Parathyroid adenoma (tissue), 2 donors: ENCODE data around the gene HFM1.

Experiments
- H2AFZ ChIP-seq: fragments of 300-600 bp; sonication (generic); one replicate; pipeline ENCODE4 v1.7.0; 2017; ENCODE audit warnings: antibody characterized with exemption, mild to moderate bottlenecking
- H3K27ac ChIP-seq: fragments of 300-600 bp; sonication (generic); one replicate; pipeline ENCODE4 v1.7.0; 2017
- H3K27me3 ChIP-seq: fragments of 300-600 bp; sonication (generic); one replicate; pipeline ENCODE4 v1.7.0; 2017; ENCODE audit warnings: low read length; ENCODE audit not compliant: control insufficient read depth, insufficient read depth
- H3K36me3 ChIP-seq: fragments of 300-600 bp; sonication (generic); one replicate; pipeline ENCODE4 v1.7.0; 2017; ENCODE audit warnings: low read length; ENCODE audit not compliant: control insufficient read depth, insufficient read depth
- H3K4me1 ChIP-seq: fragments of 300-600 bp; sonication (generic); one replicate; pipeline ENCODE4 v1.7.0; 2017; ENCODE audit warnings: control low read depth
- H3K4me2 ChIP-seq: fragments of 300-600 bp; sonication (generic); one replicate; pipeline ENCODE4 v1.7.0; 2017; ENCODE audit warnings: low read length
- H3K4me3 ChIP-seq: fragments of 300-600 bp; sonication (generic); one replicate; pipeline ENCODE4 v1.7.0; 2017; ENCODE audit warnings: low read depth, low read length
- H3K79me2 ChIP-seq: fragments of 300-600 bp; sonication (generic); one replicate; pipeline ENCODE4 v1.7.0; 2017; ENCODE audit warnings: control low read depth
- H3K9ac ChIP-seq: fragments of 300-600 bp; sonication (generic); one replicate; pipeline ENCODE4 v1.7.0; 2017; ENCODE audit warnings: mild to moderate bottlenecking
- H3K9me3 ChIP-seq: fragments of 300-600 bp; sonication (generic); one replicate; pipeline ENCODE4 v1.7.0; 2017; ENCODE audit warnings: low read length; ENCODE audit not compliant: control insufficient read depth
- CTCF ChIP-seq: fragments of 300-600 bp; sonication (generic); IDR thresholded peaks from one replicate; pipeline ENCODE4 v1.7.0; 2017; ENCODE audit warnings: antibody characterized with exemption, mild to moderate bottlenecking
- donor health status: primary hyperparathyroidism.

The HFM1 gene

GRCh38 chr1:91412371-91412770 is 7.7 kb upstream of the HFM1 start:
- Histone ChIP-seq H2AFZ (no peak overlapping the region), H3K27ac (no peak overlapping the region), H3K4me1 (no peaks in the 10 kb centered on the region), H3K27me3 (no peaks in the 10 kb centered on the region), H3K9ac (no peak overlapping the region), H3K4me2 (no peak overlapping the region), H3K9me3 (no peaks in the 10 kb centered on the region), H3K79me2 (no peaks in the 10 kb centered on the region), H3K36me3 (no peaks in the 10 kb centered on the region), H3K4me3 (no peak overlapping the region)
- no peak for TF ChIP-seq CTCF

- no peaks in the 10 kb centered on the region for H3K36me3 ChIP-seq
- H2AFZ ChIP-seq, result no peak overlapping the region
- no peak for TF ChIP-seq CTCF
- H3K27ac ChIP-seq, result no peak overlapping the region
- H3K4me3 ChIP-seq, result no peak overlapping the region
- no peaks in the 10 kb centered on the region for H3K79me2 ChIP-seq
- H3K4me1 ChIP-seq, result no peaks in the 10 kb centered on the region
- no peak overlapping the region for H3K9ac ChIP-seq
- H3K27me3 ChIP-seq, result no peaks in the 10 kb centered on the region
- H3K4me2 ChIP-seq, result no peak overlapping the region
- no peaks in the 10 kb centered on the region for H3K9me3 ChIP-seq
Measured at GRCh38 chr1:91406773-91407389, 2.2 kb upstream of the HFM1 start.

DNA sequence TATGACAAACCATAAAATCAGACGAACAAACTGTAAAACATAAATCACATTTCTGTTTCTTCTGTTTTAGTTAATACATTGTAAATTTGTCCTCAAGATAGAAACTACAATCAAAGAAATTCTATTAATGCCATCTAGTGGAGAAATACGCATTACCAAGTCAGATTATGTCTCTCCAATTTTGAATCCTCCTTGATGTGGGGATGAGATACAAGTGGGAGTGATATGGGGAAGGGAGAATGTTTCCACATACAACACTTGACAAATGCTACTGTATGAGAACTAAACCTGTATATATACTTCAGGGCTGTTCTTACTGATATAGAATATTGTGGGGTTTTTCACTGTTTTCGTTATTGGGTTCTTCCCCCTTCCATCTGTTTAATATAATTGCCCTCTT is 2.6 kb downstream of the HFM1 start:
- H3K4me2 ChIP-seq, result no peak overlapping the region
- H3K4me1 ChIP-seq, result no peaks in the 10 kb centered on the region
- H3K9me3 ChIP-seq, result no peaks in the 10 kb centered on the region
- H3K79me2 ChIP-seq, result no peaks in the 10 kb centered on the region
- H3K36me3 ChIP-seq, result no peaks in the 10 kb centered on the region
- no peak overlapping the region for H3K27ac ChIP-seq
- H3K27me3 ChIP-seq, result no peaks in the 10 kb centered on the region
- no peak overlapping the region for H3K4me3 ChIP-seq
- TF ChIP-seq CTCF, result no peak
- H3K9ac ChIP-seq, result no peak overlapping the region
- H2AFZ ChIP-seq, result no peak overlapping the region

DNA sequence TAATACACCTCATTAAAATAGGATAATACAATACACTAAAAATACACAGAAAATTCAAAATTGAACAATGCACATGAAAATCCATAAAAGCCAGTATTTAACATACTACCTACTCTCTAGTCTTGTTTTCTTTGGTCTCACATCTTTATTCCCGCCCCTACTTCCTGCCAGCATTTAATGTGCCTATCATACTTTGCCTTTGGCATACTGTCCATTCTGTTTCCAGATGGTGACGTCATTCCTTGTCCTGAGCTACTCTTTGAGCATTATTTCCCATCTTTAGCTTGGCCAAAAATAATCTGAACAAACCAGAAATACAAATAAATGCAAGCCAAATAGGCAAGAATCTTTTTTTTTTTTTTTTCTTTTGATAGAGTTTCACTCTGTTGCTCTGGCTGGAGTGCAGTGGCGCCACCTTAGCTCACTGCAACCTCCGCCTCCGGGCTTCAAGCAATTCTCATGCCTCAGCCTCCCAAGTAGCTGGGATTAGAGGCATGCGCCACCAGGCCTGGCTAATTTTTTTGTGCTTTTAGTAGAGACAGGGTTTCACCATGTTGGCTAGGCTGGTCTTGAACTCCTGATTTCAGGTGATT is 4.4 kb downstream of the HFM1 start:
- no peak overlapping the region for H3K4me3 ChIP-seq
- TF ChIP-seq CTCF, result no peak
- no peak overlapping the region for H3K4me2 ChIP-seq
- no peaks in the 10 kb centered on the region for H3K9me3 ChIP-seq
- no peaks in the 10 kb centered on the region for H3K27me3 ChIP-seq
- H3K9ac ChIP-seq, result no peak overlapping the region
- no peak overlapping the region for H2AFZ ChIP-seq
- no peaks in the 10 kb centered on the region for H3K4me1 ChIP-seq
- H3K79me2 ChIP-seq, result no peaks in the 10 kb centered on the region
- no peak overlapping the region for H3K27ac ChIP-seq
- no peaks in the 10 kb centered on the region for H3K36me3 ChIP-seq

- no peaks in the 10 kb centered on the region for H3K9me3 ChIP-seq
- no peak overlapping the region for H2AFZ ChIP-seq
- no peaks in the 10 kb centered on the region for H3K79me2 ChIP-seq
- H3K4me3 ChIP-seq, result no peak overlapping the region
- no peak overlapping the region for H3K9ac ChIP-seq
- H3K4me2 ChIP-seq, result no peak overlapping the region
- no peak overlapping the region for H3K27ac ChIP-seq
- no peak for TF ChIP-seq CTCF
- H3K36me3 ChIP-seq, result no peaks in the 10 kb centered on the region
- no peaks in the 10 kb centered on the region for H3K27me3 ChIP-seq
- no peaks in the 10 kb centered on the region for H3K4me1 ChIP-seq
Measured at GRCh38 chr1:91398291-91398690, 6.3 kb downstream of the HFM1 start.
